BLaER1 treated with 17β-estradiol and CSF1 and Interleukin-3, amounts not matched to agents 10 nM and 100 nM (cell line): ENCODE results near the gene HNRNPL.
"Not testable (repeated sequence)": the region's sequence is repeated elsewhere in the genome, so short reads cannot be mapped to it uniquely, and the experiment has no call there.

Experiments used
- H3K27ac ChIP-seq, 11 experiments: shearing (Covaris generic); formaldehyde crosslinking; 2 replicates each; pipeline ENCODE4 v1.8.1; 2022
- H3K27me3 ChIP-seq, 11 experiments: shearing (Covaris generic); formaldehyde crosslinking; 2 replicates each; pipeline ENCODE4 v1.8.1; 2022
- H3K36me3 ChIP-seq, 11 experiments: shearing (Covaris generic); formaldehyde crosslinking; 2 replicates each; pipeline ENCODE4 v1.8.1; 2022
- H3K4me1 ChIP-seq, 10 experiments: shearing (Covaris generic); formaldehyde crosslinking; 2 replicates each; pipeline ENCODE4 v1.8.1; 2022
- H3K4me2 ChIP-seq, 11 experiments: shearing (Covaris generic); formaldehyde crosslinking; 2 replicates each; pipeline ENCODE4 v1.8.1; 2022
- H3K4me3 ChIP-seq, 10 experiments: shearing (Covaris generic); formaldehyde crosslinking; 2 replicates each; pipeline ENCODE4 v1.8.1; 2022
- H3K9ac ChIP-seq, 11 experiments: shearing (Covaris generic); formaldehyde crosslinking; 2 replicates each; pipeline ENCODE4 v1.8.1; 2022
- H3K9me3 ChIP-seq, 11 experiments: shearing (Covaris generic); formaldehyde crosslinking; replicated peaks in 1 of 11; 2 replicates each; pipeline ENCODE4 v1.8.1; 2022
- H4K20me1 ChIP-seq, 11 experiments: shearing (Covaris generic); formaldehyde crosslinking; 2 replicates each; pipeline ENCODE4 v1.8.1; 2022
- Cebpa-rat ChIP-seq, 11 experiments: shearing (Covaris generic); IDR thresholded peaks; 2 replicates each; pipeline ENCODE4 v1.8.1; 2022

Gene HNRNPL

DNA sequence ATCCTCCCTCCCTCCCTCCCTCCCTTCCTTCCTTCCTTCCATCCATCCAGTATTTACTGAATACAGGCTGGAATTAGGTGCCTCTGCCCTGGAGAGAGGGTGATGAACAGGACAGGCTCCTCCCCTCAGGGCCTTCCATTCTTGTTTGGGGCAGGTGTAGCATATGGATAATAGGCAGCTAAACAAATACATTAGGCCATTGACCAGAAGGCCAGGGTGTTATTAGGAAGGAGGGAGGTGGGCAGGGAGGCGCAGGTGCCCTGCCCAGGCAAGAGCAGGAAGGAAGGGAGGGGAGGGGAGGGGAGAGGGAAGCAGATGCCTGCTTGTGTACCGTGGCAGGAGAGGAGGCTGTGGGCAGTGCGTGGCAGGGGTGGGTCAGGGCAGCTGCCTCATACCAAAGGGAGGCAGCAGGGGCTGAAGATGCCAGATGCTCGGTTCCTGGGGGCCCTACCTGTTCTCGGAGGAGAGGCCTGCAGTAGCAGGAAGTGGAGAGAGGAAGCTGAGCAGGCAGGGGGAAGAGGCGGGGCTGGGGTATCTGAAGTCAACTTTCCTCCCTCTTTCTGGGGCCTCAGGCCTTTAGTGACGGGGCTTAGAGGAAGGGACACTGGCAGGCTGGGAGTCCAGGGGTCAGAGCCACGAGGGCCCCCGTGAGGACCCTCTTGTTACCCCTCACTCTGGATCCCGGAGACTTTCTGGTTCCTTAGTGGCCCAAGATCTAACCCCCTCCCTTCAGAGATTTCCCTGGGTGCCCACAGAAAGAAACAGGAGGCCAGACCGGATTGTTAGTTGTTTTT, 28.2 kb upstream of the HNRNPL start, which contains the start of gene RINL:
Gene RINL (minus strand): TSS at position 495 of the 794 bp plus-strand sequence. CDS start 1,533 bp downstream, outside the sequence.
- no peak for TF ChIP-seq Cebpa-rat (IDR thresholded peaks at IDR 0.05)
- Histone ChIP-seq H3K4me3 (peak within 1 kb of the TSS; percentile 40 to 66 (median 50)), H4K20me1 (no peaks in the 10 kb centered on the region), H3K9me3 (no peaks in the 10 kb centered on the region), H3K9ac (peak within 1 kb of the TSS; percentile 73 to 86 (median 83)), H3K36me3 (peaks cover 0 to 26% (median 10%) of the 10 kb centered on the region in 11 experiments; a peak in 11 of 22 replicates), H3K4me1 (peaks cover 37 to 90% (median 80%) of the 10 kb centered on the region in 10 experiments), H3K27ac (peak within 1 kb of the TSS; percentile 78 to 97 (median 90)), H3K27me3 (no peaks in the 10 kb centered on the region), H3K4me2 (peak within 1 kb of the TSS; percentile 87 to 99 (median 96))

DNA sequence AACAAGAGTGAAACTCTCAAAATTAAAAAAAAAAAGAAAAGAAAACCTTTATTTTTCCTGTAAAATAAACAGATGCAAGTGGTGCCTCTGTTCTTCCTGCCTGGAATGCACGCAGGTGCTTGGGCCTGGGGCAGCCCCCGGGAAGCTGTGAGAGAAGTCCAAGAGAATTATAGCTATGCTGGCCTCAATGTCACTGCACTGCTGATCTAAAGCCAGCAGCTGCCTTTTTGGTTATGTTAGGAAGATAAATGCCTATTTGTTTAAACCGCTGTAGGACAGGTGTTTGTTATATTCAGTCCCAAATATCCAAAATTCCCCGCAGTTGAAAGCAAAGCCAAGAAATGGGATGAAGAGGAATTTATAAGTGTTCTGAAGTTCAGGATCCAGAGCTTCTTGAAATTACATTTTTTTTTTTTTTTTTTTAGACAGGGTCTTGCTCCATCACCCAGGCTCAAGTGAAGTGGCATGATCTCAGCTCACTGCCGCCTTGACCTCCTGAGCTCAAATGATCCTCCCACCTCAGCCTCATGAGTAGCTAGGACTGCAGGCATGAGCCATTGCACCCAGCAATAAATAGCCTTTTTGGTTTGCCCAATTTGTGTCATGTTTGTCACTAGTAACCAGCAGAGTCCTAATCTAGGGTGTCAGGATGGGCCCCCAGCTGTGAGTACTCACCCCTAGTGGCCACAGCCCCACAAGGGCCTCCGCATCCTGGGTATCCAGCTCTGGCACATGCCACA, 26.0 kb upstream of the HNRNPL start:
- peaks cover 39 to 87% (median 81%) of the 10 kb centered on the region in 10 experiments for H3K4me1 ChIP-seq
- TF ChIP-seq Cebpa-rat (IDR thresholded peaks at IDR 0.05), result no peak
- H3K9ac ChIP-seq, result no peak overlapping the region

GRCh38 chr19:38873400-38873799, 23.6 kb upstream of the HNRNPL start:
- H3K27ac ChIP-seq, result peak overlapping the region in 1 of 11 experiments; percentile 18; a peak in 1 of 22 replicates
- not testable (repeated sequence) for H3K4me3 ChIP-seq, H3K36me3 ChIP-seq, H3K9ac ChIP-seq, H3K27me3 ChIP-seq, H4K20me1 ChIP-seq, H3K9me3 ChIP-seq
- peak overlapping the region in 5 of 11 experiments; percentile 19 to 59 (median 34); a peak in 7 of 22 replicates for H3K4me2 ChIP-seq
- H3K4me1 ChIP-seq, result peaks cover 51 to 87% (median 81%) of the 10 kb centered on the region in 10 experiments

More for the DNA sequence above, 26.0 kb upstream of the HNRNPL start:
- H3K4me3 ChIP-seq, result no peak overlapping the region
- H3K4me2 ChIP-seq, result peak overlapping the region in 10 of 11 experiments; percentile 88 to 99 (median 96); a peak in 20 of 22 replicates
- H3K36me3 ChIP-seq, result peaks cover 0 to 5% (median 0%) of the 10 kb centered on the region in 11 experiments; a peak in 2 of 22 replicates
- H3K27me3 ChIP-seq, result no peaks in the 10 kb centered on the region
- peak overlapping the region in 3 of 11 experiments; percentile 10 to 97 (median 58); a peak in 2 of 22 replicates for H3K27ac ChIP-seq
- H3K9me3 ChIP-seq, result no peaks in the 10 kb centered on the region
- no peaks in the 10 kb centered on the region for H4K20me1 ChIP-seq

- H3K9me3 ChIP-seq, result no peaks in the 10 kb centered on the region
- no peak for TF ChIP-seq Cebpa-rat (IDR thresholded peaks at IDR 0.05)
- H4K20me1 ChIP-seq, result no peaks in the 10 kb centered on the region
- H3K4me2 ChIP-seq, result peak overlapping the region; percentile 85 to 99 (median 95)
- no peaks in the 10 kb centered on the region for H3K36me3 ChIP-seq
- H3K4me1 ChIP-seq, result peaks cover 51 to 84% (median 75%) of the 10 kb centered on the region in 10 experiments
- H3K27me3 ChIP-seq, result no peaks in the 10 kb centered on the region
- peak overlapping the region in 3 of 10 experiments; percentile 57 to 65 (median 57); a peak in 4 of 20 replicates for H3K4me3 ChIP-seq
- H3K9ac ChIP-seq, result peak overlapping the region in 3 of 11 experiments; percentile 42 to 72 (median 66); a peak in 2 of 22 replicates
- H3K27ac ChIP-seq, result peak overlapping the region in 5 of 11 experiments; percentile 24 to 63 (median 55); a peak in 4 of 22 replicates
Observed at GRCh38 chr19:38870612-38871011, 20.8 kb upstream of the HNRNPL start.

DNA sequence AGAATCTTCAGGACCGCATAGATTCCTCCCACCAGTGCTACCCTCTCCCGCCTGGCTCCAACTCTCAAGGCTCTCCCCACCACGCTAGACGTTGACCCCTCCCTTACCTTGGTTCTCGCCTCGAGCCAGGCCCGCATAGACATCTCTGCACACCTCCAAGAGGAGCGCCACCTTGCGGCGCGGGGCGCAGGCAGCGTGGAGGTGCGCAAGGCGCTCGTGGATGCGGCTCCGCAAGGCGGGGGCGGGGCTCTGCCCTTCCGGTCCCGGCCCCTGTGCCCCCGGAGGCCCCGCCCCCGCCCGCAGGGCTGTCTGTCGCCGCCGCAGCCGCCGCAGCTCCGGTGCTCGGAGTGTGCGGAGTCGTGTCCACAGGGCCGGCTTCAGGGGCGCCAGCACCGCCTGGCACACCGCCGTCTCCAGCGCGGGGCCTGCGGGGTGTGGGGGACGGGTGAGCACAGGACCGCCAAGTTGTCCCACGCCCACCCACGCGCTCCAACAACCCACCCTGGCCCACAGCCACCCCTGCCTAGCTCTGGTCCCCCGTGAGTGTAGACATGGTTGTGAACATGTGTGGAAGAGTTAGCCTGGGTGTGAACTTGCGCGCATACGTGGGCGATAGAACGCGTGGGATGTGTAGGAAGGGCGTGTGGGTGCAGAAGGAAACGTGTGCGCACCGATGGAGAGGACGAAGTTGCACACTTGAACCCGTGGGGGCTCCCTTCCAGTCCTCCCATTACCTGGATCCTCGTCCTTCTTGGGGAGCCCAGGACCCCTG, 20.2 kb upstream of the HNRNPL start:
- Histone ChIP-seq H3K27me3 (no peaks in the 10 kb centered on the region), H3K9me3 (no peaks in the 10 kb centered on the region), H4K20me1 (no peaks in the 10 kb centered on the region; a peak in 1 of 22 replicates), H3K36me3 (no peaks in the 10 kb centered on the region), H3K4me1 (peaks cover 57 to 89% (median 79%) of the 10 kb centered on the region in 10 experiments), H3K9ac (peak overlapping the region; percentile 25 to 72 (median 62); a peak in 20 of 22 replicates), H3K27ac (peak overlapping the region in 9 of 11 experiments; percentile 24 to 65 (median 55); a peak in 14 of 22 replicates), H3K4me3 (peak overlapping the region; percentile 50 to 69 (median 57)), H3K4me2 (peak overlapping the region; percentile 85 to 99 (median 95))
- TF ChIP-seq Cebpa-rat (IDR thresholded peaks at IDR 0.05), result no peak

GRCh38 chr19:38869160-38869835, 19.5 kb upstream of the HNRNPL start:
- Histone ChIP-seq H3K4me2 (peak overlapping the region; percentile 85 to 99 (median 95)), H3K9ac (peak overlapping the region; percentile 25 to 72 (median 62); a peak in 20 of 22 replicates)
- TF ChIP-seq Cebpa-rat (IDR thresholded peaks at IDR 0.05), result no peak

GRCh38 chr19:38868551-38868950, 18.8 kb upstream of the HNRNPL start:
- Histone ChIP-seq H3K4me2 (peak overlapping the region; percentile 85 to 99 (median 95)), H3K9ac (peak overlapping the region in 5 of 11 experiments; percentile 12 to 66 (median 46); a peak in 4 of 22 replicates)
- no peak for TF ChIP-seq Cebpa-rat (IDR thresholded peaks at IDR 0.05)

More at GRCh38 chr19:38869160-38869835, 19.5 kb upstream of the HNRNPL start:
- no peaks in the 10 kb centered on the region for H3K9me3 ChIP-seq
- H3K36me3 ChIP-seq, result no peaks in the 10 kb centered on the region
- peak overlapping the region in 10 of 11 experiments; percentile 5 to 65 (median 52); a peak in 15 of 22 replicates for H3K27ac ChIP-seq
- H3K4me1 ChIP-seq, result peaks cover 64 to 95% (median 86%) of the 10 kb centered on the region in 10 experiments
- H3K4me3 ChIP-seq, result peak overlapping the region; percentile 50 to 69 (median 57)
- no peaks in the 10 kb centered on the region; a peak in 1 of 22 replicates for H4K20me1 ChIP-seq
- no peaks in the 10 kb centered on the region for H3K27me3 ChIP-seq

More at GRCh38 chr19:38868551-38868950, 18.8 kb upstream of the HNRNPL start:
- peak overlapping the region in 5 of 10 experiments; percentile 54 to 69 (median 63); a peak in 8 of 20 replicates for H3K4me3 ChIP-seq
- peaks cover 71 to 96% (median 88%) of the 10 kb centered on the region in 10 experiments for H3K4me1 ChIP-seq
- peak overlapping the region in 3 of 11 experiments; percentile 55 to 65 (median 61); a peak in 5 of 22 replicates for H3K27ac ChIP-seq
- H4K20me1 ChIP-seq, result no peaks in the 10 kb centered on the region; a peak in 1 of 22 replicates
- no peaks in the 10 kb centered on the region for H3K36me3 ChIP-seq
- H3K27me3 ChIP-seq, result no peaks in the 10 kb centered on the region
- no peaks in the 10 kb centered on the region for H3K9me3 ChIP-seq
